Transverse colon (tissue), 4 donors: ENCODE results near the gene TULP1. TPM values are rescaled to one million over a fixed set of nuclear protein-coding genes. Genes with fewer than 3 reads are reported as not detected.

Experiments
- DNase-seq: peaks from one replicate; pipeline ENCODE4 v3.0.0-alpha.2; 2019
- H3K27ac ChIP-seq, 4 donors: fragments of 200-600 bp; sonication (generic); 2 replicates each; pipeline ENCODE4 v1.5.1; 2016 to 2018; ENCODE audit warnings: inconsistent platforms in 4 of 4
- H3K27me3 ChIP-seq: fragments of 200-600 bp; sonication (generic); 2 replicates; pipeline ENCODE4 v1.5.1; 2017; ENCODE audit warnings: inconsistent platforms
- H3K36me3 ChIP-seq, 4 donors: fragments of 200-600 bp; sonication (generic); 2 replicates each; pipeline ENCODE4 v1.5.1; 2017 to 2019; ENCODE audit warnings: inconsistent platforms in 4 of 4
- H3K4me1 ChIP-seq, 4 donors: fragments of 200-600 bp; sonication (generic); 2 replicates each; pipeline ENCODE4 v1.5.1; 2017 to 2020; ENCODE audit warnings: inconsistent platforms in 4 of 4
- H3K4me3 ChIP-seq, 4 donors: fragments of 200-600 bp; sonication (generic); 1 replicate in 1 of 4; 2 replicates in 3 of 4; pipeline versions ENCODE4 v1.5.1 to v1.6.1; 2017 to 2019; ENCODE audit warnings: inconsistent platforms in 4 of 4
- H3K9me3 ChIP-seq, 2 donors: fragments of 200-600 bp; sonication (generic); 2 replicates each; pipeline ENCODE4 v1.5.1; 2017 to 2019; ENCODE audit warnings: inconsistent platforms in 2 of 2
- EP300 ChIP-seq: sonication (generic); formaldehyde crosslinking; IDR thresholded peaks from one replicate; pipeline ENCODE4 v1.6.1; 2017; ENCODE audit warnings: antibody characterized with exemption, low read depth
- POLR2A ChIP-seq: fragments of 450-650 bp; IDR thresholded peaks from one replicate; pipeline ENCODE4 v1.6.1; 2016; ENCODE audit warnings: antibody characterized with exemption, mild to moderate bottlenecking, moderate library complexity
- POLR2AphosphoS5 ChIP-seq, 3 donors: sonication (generic); formaldehyde crosslinking; IDR thresholded peaks; one replicate each; pipeline ENCODE4 v1.6.1; 2016; ENCODE audit warnings: antibody characterized with exemption in 3 of 3
- WGBS, 2 donors: methylation state at CpG; one replicate each; pipeline ENCODE4 v1.1.5; 2018; ENCODE audit warnings: low coverage in 1 of 2; 5-methylcytosine and 5-hydroxymethylcytosine counted together
- in situ Hi-C, 4 donors: fragments of 200-750 bp; cut with MboI; loops; one replicate each; pipeline versions ENCODE4 v1.15.0 to v1.15.1; 2017; ENCODE audit warnings: low sequenced_read_pairs in 3 of 4, low pct_ligation_motif_present in 1 of 4, low pct_unique_long_range_greater_than_20kb in 1 of 4
- intact Hi-C: fragments of 100-400 bp; cut with DNase I; formaldehyde crosslinking; loops from one replicate; pipeline ENCODE4 v1.15.1; 2023; ENCODE audit warnings: low total_unique reads
- total RNA-seq, 4 donors: library from RNA; depleted of rRNA; stranded (reverse); fragments of >200 nt; gene quantifications; one replicate each; pipeline ENCODE4 v1.1.0, GENCODE V29; 2016
- TF ChIP-seq, protein P1 (sequence below), 5 experiments: fragments of 200-600 bp in 3 of 5; fragments of 450-650 bp in 2 of 5; sonication (generic) in 3 of 5; IDR thresholded peaks; 1 replicate in 2 of 5; 2 replicates in 3 of 5; pipeline ENCODE4 v1.5.1; 2016 to 2017; ENCODE audit warnings: antibody characterized with exemption in 5 of 5, inconsistent platforms in 3 of 5, mild to moderate bottlenecking in 2 of 5, moderate library complexity in 1 of 5

Gene TULP1
- total RNA-seq, 4 donors from 2014 or later = not detected

DNA sequence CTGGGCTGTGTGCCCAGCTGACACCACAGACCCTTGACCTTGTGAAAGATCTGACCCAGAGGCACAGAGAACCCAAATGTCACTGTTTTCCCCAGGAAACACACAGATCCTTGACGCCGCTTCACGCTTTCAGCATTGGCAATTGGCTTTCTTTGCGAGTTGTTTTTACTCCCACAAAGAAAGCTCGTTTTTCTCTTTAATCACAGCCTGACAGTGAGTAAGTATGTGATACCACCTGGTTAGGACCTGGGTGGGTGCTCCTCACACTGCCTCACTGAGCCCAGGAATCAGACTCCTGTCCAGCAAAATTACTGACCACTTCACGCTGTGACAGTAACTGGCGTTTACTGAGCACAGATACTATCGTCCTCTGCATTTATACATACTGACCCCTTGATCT is 31.5 kb downstream of the TULP1 start:
- DNase-seq = no peak
- 75% methylated on average over 3 to 8 of the region's 8 CpGs for WGBS, 2 donors
- in situ Hi-C loops (no loop called here), intact Hi-C loops (no loop called here)
- TF ChIP-seq, protein P1, sequence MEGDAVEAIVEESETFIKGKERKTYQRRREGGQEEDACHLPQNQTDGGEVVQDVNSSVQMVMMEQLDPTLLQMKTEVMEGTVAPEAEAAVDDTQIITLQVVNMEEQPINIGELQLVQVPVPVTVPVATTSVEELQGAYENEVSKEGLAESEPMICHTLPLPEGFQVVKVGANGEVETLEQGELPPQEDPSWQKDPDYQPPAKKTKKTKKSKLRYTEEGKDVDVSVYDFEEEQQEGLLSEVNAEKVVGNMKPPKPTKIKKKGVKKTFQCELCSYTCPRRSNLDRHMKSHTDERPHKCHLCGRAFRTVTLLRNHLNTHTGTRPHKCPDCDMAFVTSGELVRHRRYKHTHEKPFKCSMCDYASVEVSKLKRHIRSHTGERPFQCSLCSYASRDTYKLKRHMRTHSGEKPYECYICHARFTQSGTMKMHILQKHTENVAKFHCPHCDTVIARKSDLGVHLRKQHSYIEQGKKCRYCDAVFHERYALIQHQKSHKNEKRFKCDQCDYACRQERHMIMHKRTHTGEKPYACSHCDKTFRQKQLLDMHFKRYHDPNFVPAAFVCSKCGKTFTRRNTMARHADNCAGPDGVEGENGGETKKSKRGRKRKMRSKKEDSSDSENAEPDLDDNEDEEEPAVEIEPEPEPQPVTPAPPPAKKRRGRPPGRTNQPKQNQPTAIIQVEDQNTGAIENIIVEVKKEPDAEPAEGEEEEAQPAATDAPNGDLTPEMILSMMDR (IDR thresholded peaks at IDR 0.05) = no peak
- no peak for TF ChIP-seq POLR2A
- no peak for TF ChIP-seq POLR2AphosphoS5 (IDR thresholded peaks at IDR 0.05)
- no peak for TF ChIP-seq EP300
- Histone ChIP-seq H3K36me3 (peaks cover 0 to 5% (median 0%) of the 10 kb centered on the region in 4 donors), H3K27me3 (no peaks in the 10 kb centered on the region), H3K4me1 (peaks cover 12 to 16% (median 15%) of the 10 kb centered on the region in 4 donors), H3K27ac (peak overlapping the region in 1 of 4 donors; percentile 1), H3K4me3 (no peak overlapping the region), H3K9me3 (no peaks in the 10 kb centered on the region)

DNA sequence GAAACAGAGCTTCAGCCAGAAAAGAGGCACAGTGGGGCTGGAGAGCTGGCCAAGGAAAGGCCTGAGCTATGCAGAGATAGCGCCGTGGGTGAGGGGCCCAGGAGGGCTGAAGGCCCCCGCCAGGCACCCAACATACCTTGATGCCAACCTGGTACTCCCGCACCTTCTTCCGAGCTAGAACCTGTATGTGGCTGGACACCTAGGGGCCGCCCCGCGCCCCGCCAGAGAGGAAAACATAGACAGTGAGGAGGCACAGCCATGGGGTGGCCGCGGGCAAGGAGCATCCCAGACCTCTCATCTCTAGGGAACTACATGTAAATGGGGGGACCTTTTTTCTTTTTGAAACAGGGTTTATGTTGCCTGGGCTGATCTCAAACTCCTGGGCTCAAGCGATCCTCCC is 32.5 kb downstream of the TULP1 start:
- peaks cover 0 to 5% (median 0%) of the 10 kb centered on the region in 4 donors for H3K36me3 ChIP-seq
- WGBS, 2 donors = 60 to 92% methylated on average over 1 to 12 of the region's 12 CpGs
- peaks cover 1 to 5% (median 5%) of the 10 kb centered on the region in 4 donors for H3K4me1 ChIP-seq
- H3K9me3 ChIP-seq = no peaks in the 10 kb centered on the region
- DNase-seq = no peak
- H3K4me3 ChIP-seq = no peak overlapping the region
- no peak overlapping the region for H3K27ac ChIP-seq
- no peaks in the 10 kb centered on the region for H3K27me3 ChIP-seq
- intact Hi-C loops (no loop called here), in situ Hi-C loops (no loop called here)
- TF ChIP-seq POLR2A = no peak
- TF ChIP-seq, protein P1 (IDR thresholded peaks at IDR 0.05) = no peak
- TF ChIP-seq POLR2AphosphoS5 (IDR thresholded peaks at IDR 0.05) = no peak
- TF ChIP-seq EP300 = no peak

DNA sequence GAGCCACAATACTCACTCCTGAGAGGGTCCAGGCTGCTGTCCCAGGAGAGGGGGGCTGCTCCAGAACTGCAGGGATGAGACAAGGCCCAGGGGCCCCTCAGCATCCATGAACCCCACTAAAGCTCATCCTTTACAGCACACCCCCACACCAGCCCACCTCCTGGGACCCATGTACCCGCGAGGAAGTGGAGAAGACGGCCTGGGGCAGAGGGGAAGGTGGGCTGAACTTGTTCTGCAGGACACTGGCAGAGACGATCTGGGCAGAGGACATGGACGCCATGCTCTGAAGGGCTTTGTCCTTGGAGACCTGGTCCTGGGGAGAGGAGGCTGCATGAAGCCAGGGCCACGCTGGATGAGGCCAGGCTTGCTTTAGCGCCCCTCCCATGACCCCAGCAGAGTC is 34.4 kb downstream of the TULP1 start:
- intact Hi-C loops = no loop called here
- H3K9me3 ChIP-seq = no peaks in the 10 kb centered on the region
- no peak overlapping the region for H3K4me3 ChIP-seq
- no peaks in the 10 kb centered on the region for H3K4me1 ChIP-seq
- no peak for DNase-seq
- no peak for TF ChIP-seq POLR2AphosphoS5 (IDR thresholded peaks at IDR 0.05)
- TF ChIP-seq, protein P1 (IDR thresholded peaks at IDR 0.05) = no peak
- no peak for TF ChIP-seq POLR2A
- no peak for TF ChIP-seq EP300
- 86% methylated on average over 7 of the region's 7 CpGs; no CpG with 5 or more reads in 1 of the 2 donors for WGBS, 2 donors
- no peaks in the 10 kb centered on the region for H3K27me3 ChIP-seq
- in situ Hi-C loops = no loop called here
- H3K27ac ChIP-seq = no peak overlapping the region
- H3K36me3 ChIP-seq = peaks cover 0 to 10% (median 0%) of the 10 kb centered on the region in 4 donors

DNA sequence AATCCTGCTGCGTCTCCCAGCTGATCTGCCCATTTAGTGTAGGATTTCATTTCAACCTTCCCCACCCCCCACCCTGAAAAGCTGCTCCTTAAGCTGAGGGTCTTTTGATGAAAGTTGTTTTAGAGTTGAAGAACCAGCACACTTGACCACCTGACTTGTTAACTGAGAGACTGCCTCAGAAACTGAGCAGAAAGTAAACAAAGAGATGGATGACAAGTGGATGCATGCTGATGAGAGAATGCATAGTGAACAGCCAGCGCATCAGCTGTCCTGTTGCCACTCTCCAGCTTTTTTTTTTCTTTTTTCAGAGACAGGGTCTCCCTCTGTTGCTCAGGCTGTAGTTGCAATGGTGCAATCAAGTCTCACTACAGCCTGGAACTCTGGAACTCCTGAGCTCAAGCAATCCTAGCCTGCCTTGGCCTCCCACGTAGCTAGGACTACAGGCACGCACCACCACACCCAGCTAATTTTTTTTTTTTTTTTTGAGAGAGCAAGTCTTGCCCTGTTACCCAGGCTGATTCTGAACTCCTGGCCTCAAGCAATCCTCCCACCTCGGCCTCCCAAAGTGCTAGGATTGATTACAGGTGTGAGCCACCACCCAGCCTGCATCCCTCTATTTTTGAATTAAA is 35.0 kb downstream of the TULP1 start:
- WGBS, 2 donors = 89 to 100% methylated on average over 2 to 5 of the region's 5 CpGs
- DNase-seq = no peak
- no peaks in the 10 kb centered on the region for H3K27me3 ChIP-seq
- H3K36me3 ChIP-seq = peaks cover 0 to 10% (median 0%) of the 10 kb centered on the region in 4 donors
- in situ Hi-C loops = no loop called here
- no peak overlapping the region for H3K4me3 ChIP-seq
- no peaks in the 10 kb centered on the region for H3K4me1 ChIP-seq
- TF ChIP-seq POLR2A (no peak), EP300 (no peak), POLR2AphosphoS5 (IDR thresholded peaks at IDR 0.05) (no peak)
- TF ChIP-seq, protein P1 (IDR thresholded peaks at IDR 0.05) = no peak
- intact Hi-C loops = no loop called here
- H3K9me3 ChIP-seq = no peaks in the 10 kb centered on the region
- no peak overlapping the region for H3K27ac ChIP-seq
